Endodermal cell (in vitro differentiated cells): Measurements from ENCODE around the gene SMIM41. TPM values are rescaled to one million over a fixed set of nuclear protein-coding genes. Genes with fewer than 3 reads are reported as not detected.

Experiments used
- DNase-seq: peaks from one replicate; pipeline ENCODE4 v3.0.0-alpha.2; 2017
- H3K27ac ChIP-seq: 2 replicates; pipeline ENCODE4 v1.5.1; 2013; ENCODE audit warnings: mild to moderate bottlenecking, low read depth, low read length, moderate library complexity
- H3K27me3 ChIP-seq: 2 replicates; pipeline ENCODE4 v1.6.1; 2013; ENCODE audit warnings: mild to moderate bottlenecking, low read length, moderate library complexity; ENCODE audit not compliant: insufficient read depth, control insufficient read depth, poor library complexity, severe bottlenecking
- H3K36me3 ChIP-seq: 2 replicates; pipeline ENCODE4 v1.7.0; 2013; ENCODE audit warnings: mild to moderate bottlenecking, low read length, moderate library complexity; ENCODE audit not compliant: control insufficient read depth, insufficient read depth
- H3K4me1 ChIP-seq: one replicate; pipeline ENCODE4 v1.7.0; 2013; ENCODE audit warnings: low read length; ENCODE audit not compliant: control insufficient read depth, insufficient read depth
- H3K4me3 ChIP-seq: 2 replicates; pipeline ENCODE4 v1.5.1; 2013; ENCODE audit warnings: mild to moderate bottlenecking, low read length, moderate library complexity
- H3K9ac ChIP-seq: 2 replicates; pipeline ENCODE4 v1.6.1; 2013; ENCODE audit warnings: mild to moderate bottlenecking, low read length, moderate library complexity; ENCODE audit not compliant: poor library complexity, severe bottlenecking; ENCODE audit errors: extremely low read depth
- H3K9me3 ChIP-seq: 2 replicates; pipeline ENCODE4 v1.6.1; 2013; ENCODE audit warnings: mild to moderate bottlenecking, low read length, moderate library complexity; ENCODE audit not compliant: control insufficient read depth
- H3K27ac Mint-ChIP-seq: 2 replicates; pipeline ENCODE4 v1.8.0; 2020; ENCODE audit warnings: mixed read lengths
- H3K27me3 Mint-ChIP-seq: 2 replicates; pipeline ENCODE4 v1.8.0; 2021; ENCODE audit warnings: mild to moderate bottlenecking, mixed read lengths; ENCODE audit not compliant: insufficient read depth
- H3K36me3 Mint-ChIP-seq: 2 replicates; pipeline ENCODE4 v1.8.0; 2020; ENCODE audit warnings: low read depth, mixed read lengths
- H3K4me1 Mint-ChIP-seq: 2 replicates; pipeline ENCODE4 v1.8.0; 2020; ENCODE audit warnings: mixed read lengths
- H3K4me3 Mint-ChIP-seq: 2 replicates; pipeline ENCODE4 v1.8.0; 2020; ENCODE audit warnings: mild to moderate bottlenecking, moderate library complexity, mixed read lengths
- H3K9me3 Mint-ChIP-seq: 2 replicates; pipeline ENCODE4 v1.8.0; 2020; ENCODE audit warnings: mild to moderate bottlenecking, mixed read lengths
- WGBS, 2 experiments: methylation state at CpG; one replicate each; pipeline versions ENCODE4 v1.1.5 to v1.1.7; 2013; ENCODE audit warnings: missing lambda C conversion rate in 2 of 2, mixed read lengths in 1 of 2; ENCODE audit not compliant: insufficient coverage in 1 of 2, insufficient read length in 1 of 2; 5-methylcytosine and 5-hydroxymethylcytosine counted together
- total RNA-seq, 2 donors: library from RNA; stranded (reverse); fragmentation: NEBNext Ultra II Directional in 1 of 2; extraction: Animal tissue kit (Norgen Biotek cat#: 25700) in 1 of 2; gene quantifications; 2 replicates in 1 of 2; 3 replicates in 1 of 2; pipeline ENCODE4 v1.2.1, GENCODE V29; 2021
- TF ChIP-seq, protein P1 (sequence below): fragments of 200-600 bp; sonication (generic); conservative IDR thresholded peaks from 2 replicates; pipeline ENCODE4 v1.5.0; 2021; ENCODE audit warnings: antibody characterized with exemption, mild to moderate bottlenecking

SMIM41 gene
- total RNA-seq, 2 donors from 2014 or later = not detected

DNA sequence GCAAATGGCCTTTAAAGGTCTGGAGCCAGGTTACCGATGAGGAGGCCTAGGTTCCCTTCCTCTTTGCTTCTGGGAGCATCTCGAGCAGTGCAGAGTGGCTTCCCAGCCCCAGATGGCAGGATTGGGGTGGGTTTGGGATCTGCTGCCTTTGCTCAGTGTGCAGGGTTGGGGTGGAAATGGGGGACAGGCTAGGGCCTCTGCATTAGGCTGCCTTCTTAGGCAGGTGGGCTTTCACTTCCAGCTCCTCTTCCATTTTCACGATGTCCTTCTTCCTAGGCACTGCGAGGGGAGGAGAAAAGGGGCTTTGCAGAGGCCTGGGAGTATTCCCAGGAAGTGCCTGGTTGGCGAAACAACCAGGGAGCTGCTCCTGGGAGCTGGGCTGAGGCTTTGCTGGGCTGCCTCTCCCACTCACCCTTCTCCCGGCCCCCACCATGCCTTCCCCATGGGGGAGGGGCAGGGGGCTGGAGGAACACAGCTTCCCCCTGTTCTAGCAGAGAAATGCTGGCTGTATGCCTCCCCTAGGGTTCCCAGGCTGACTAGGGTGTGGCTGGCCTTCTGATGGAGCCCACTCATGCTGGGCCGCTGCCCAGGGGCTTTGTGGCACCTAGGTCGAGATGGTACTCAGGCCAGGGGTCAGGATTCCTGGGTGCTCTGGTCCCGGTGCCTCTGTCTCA lies 25.8 kb upstream of the SMIM41 start:
- Histone ChIP-seq H3K9me3 (no peaks in the 10 kb centered on the region), H3K27me3 (no peaks in the 10 kb centered on the region), H3K27ac (no peak overlapping the region), H3K4me3 (no peak overlapping the region), H3K36me3 (peaks cover 21% of the 10 kb centered on the region), H3K4me1 (no peaks in the 10 kb centered on the region), H3K9ac (no peak overlapping the region)
- peaks cover 18% of the 10 kb centered on the region for H3K36me3 Mint-ChIP-seq
- TF ChIP-seq, protein P1, sequence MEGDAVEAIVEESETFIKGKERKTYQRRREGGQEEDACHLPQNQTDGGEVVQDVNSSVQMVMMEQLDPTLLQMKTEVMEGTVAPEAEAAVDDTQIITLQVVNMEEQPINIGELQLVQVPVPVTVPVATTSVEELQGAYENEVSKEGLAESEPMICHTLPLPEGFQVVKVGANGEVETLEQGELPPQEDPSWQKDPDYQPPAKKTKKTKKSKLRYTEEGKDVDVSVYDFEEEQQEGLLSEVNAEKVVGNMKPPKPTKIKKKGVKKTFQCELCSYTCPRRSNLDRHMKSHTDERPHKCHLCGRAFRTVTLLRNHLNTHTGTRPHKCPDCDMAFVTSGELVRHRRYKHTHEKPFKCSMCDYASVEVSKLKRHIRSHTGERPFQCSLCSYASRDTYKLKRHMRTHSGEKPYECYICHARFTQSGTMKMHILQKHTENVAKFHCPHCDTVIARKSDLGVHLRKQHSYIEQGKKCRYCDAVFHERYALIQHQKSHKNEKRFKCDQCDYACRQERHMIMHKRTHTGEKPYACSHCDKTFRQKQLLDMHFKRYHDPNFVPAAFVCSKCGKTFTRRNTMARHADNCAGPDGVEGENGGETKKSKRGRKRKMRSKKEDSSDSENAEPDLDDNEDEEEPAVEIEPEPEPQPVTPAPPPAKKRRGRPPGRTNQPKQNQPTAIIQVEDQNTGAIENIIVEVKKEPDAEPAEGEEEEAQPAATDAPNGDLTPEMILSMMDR = no peak
- peaks cover 9% of the 10 kb centered on the region for H3K27me3 Mint-ChIP-seq
- H3K9me3 Mint-ChIP-seq = no peaks in the 10 kb centered on the region
- no peak for DNase-seq
- H3K27ac Mint-ChIP-seq = no peak overlapping the region
- H3K4me1 Mint-ChIP-seq = peaks cover 27% of the 10 kb centered on the region
- H3K4me3 Mint-ChIP-seq = no peak overlapping the region
- WGBS, 2 experiments = 87 to 88% methylated on average over 5 to 9 of the region's 9 CpGs

DNA sequence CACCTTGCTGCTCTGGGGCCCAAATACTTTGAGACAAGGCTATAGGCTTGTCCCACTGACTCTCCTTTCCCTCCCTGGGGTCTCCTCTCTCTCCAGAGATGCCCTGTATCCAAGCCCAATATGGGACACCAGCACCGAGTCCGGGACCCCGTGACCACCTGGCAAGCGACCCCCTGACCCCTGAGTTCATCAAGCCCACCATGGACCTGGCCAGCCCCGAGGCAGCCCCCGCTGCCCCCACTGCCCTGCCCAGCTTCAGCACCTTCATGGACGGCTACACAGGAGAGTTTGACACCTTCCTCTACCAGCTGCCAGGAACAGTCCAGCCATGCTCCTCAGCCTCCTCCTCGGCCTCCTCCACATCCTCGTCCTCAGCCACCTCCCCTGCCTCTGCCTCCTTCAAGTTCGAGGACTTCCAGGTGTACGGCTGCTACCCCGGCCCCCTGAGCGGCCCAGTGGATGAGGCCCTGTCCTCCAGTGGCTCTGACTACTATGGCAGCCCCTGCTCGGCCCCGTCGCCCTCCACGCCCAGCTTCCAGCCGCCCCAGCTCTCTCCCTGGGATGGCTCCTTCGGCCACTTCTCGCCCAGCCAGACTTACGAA lies 25.2 kb upstream of the SMIM41 start:
- Histone ChIP-seq H3K4me3 (no peak overlapping the region), H3K4me1 (no peaks in the 10 kb centered on the region), H3K9ac (no peak overlapping the region), H3K36me3 (peaks cover 21% of the 10 kb centered on the region), H3K9me3 (no peaks in the 10 kb centered on the region), H3K27ac (no peak overlapping the region), H3K27me3 (no peaks in the 10 kb centered on the region)
- H3K9me3 Mint-ChIP-seq = no peaks in the 10 kb centered on the region
- TF ChIP-seq, protein P1 = no peak
- H3K36me3 Mint-ChIP-seq = peaks cover 18% of the 10 kb centered on the region
- peaks cover 9% of the 10 kb centered on the region for H3K27me3 Mint-ChIP-seq
- 94 to 95% methylated on average over 8 to 21 of the region's 21 CpGs for WGBS, 2 experiments
- DNase-seq = no peak
- H3K4me3 Mint-ChIP-seq = no peak overlapping the region
- no peak overlapping the region for H3K27ac Mint-ChIP-seq
- peaks cover 25% of the 10 kb centered on the region for H3K4me1 Mint-ChIP-seq

DNA sequence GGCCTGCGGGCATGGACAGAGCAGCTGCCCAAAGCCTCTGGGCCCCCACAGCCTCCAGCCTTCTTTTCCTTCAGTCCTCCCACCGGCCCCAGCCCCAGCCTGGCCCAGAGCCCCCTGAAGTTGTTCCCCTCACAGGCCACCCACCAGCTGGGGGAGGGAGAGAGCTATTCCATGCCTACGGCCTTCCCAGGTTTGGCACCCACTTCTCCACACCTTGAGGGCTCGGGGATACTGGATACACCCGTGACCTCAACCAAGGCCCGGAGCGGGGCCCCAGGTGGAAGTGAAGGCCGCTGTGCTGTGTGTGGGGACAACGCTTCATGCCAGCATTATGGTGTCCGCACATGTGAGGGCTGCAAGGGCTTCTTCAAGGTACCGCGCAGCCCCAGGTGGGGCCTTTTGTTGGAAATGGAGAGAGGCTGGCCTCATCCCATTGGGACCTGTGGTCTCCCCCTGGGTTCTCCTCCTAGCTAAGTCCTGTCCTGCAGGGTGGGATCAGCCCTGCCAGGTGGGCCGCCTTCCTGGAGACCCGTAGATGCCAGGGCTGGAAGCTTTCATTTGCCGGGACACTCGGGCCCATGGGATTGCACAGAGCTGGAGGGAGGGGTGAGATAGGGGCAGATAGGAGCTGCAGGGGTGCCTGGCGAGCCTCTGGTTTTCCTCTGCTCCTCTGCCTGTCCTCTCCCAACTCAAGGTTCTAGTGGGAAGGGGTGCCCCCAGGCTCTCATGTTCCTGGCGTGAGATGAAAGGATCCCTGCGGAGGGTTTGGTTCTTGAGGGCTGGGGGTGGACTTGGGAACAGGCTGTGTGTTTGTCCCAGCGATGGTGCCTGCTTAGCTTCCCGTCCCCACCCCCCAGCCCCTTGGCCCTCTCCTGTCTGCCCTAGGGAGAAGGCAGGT lies 24.4 kb upstream of the SMIM41 start:
- no peak overlapping the region for H3K27ac Mint-ChIP-seq
- H3K4me1 ChIP-seq = no peaks in the 10 kb centered on the region

More for the DNA sequence above, 24.4 kb upstream of the SMIM41 start:
- Mint-ChIP-seq H3K4me3 (no peak overlapping the region), H3K36me3 (peaks cover 18% of the 10 kb centered on the region), H3K9me3 (no peaks in the 10 kb centered on the region), H3K4me1 (peaks cover 17% of the 10 kb centered on the region), H3K27me3 (peaks cover 2% of the 10 kb centered on the region)
- no peak for DNase-seq
- 93 to 98% methylated on average over 8 to 21 of the region's 21 CpGs for WGBS, 2 experiments
- TF ChIP-seq, protein P1 = no peak
- no peaks in the 10 kb centered on the region for H3K27me3 ChIP-seq
- H3K27ac ChIP-seq = no peak overlapping the region
- no peak overlapping the region for H3K9ac ChIP-seq
- H3K36me3 ChIP-seq = peaks cover 21% of the 10 kb centered on the region
- H3K9me3 ChIP-seq = no peaks in the 10 kb centered on the region
- H3K4me3 ChIP-seq = no peak overlapping the region
